HepG2 (cell line): Measurements from ENCODE around the gene PLA2G4B. TPM values are rescaled to one million over a fixed set of nuclear protein-coding genes. Genes with fewer than 3 reads are reported as not detected.

Experiments
- ATAC-seq: fragments of 200-7000 bp; cut with Tn5 transposase; 3 replicates; pipeline ENCODE4 v1.9.1; 2020; ENCODE audit warnings: mild to moderate bottlenecking, moderate library complexity
- BruUV-seq: library from RNA; stranded (reverse); fragments of 400-500 nt; replicated peaks from 2 replicates; lab custom pipeline; 2021; lab: Mats Ljungman, UMichigan
- CTCF ChIA-PET: fragments of 300-600 bp; formaldehyde crosslinking; extraction: SDS; loops from one replicate; lab custom pipeline; 2021; ENCODE audit warnings: low total read pairs, inconsistent platforms, low intra/inter-chr PET ratio; lab: Yijun Ruan, JAX
- POLR2A ChIA-PET: fragments of 350-600 bp; sonication (Branson Sonifier 250); formaldehyde crosslinking; loops from one replicate; lab custom pipeline; 2020; ENCODE audit warnings: antibody characterized with exemption, inconsistent platforms; lab: Yijun Ruan, JAX
- DNase-seq: peaks from one replicate; pipeline ENCODE4 v3.0.0-alpha.2; 2015; ENCODE audit warnings: low spot score
- FAIRE-seq: peaks from 3 replicates; lab custom pipeline; 2011; peaks lifted over from hg19 to GRCh38; lab: Jason Lieb, UNC
- H2AFZ ChIP-seq: one replicate; pipeline ENCODE4 v1.6.1; 2011; ENCODE audit warnings: low read length, inconsistent platforms
- H3K27ac ChIP-seq: fragments of 300-600 bp; 3 replicates; pipeline ENCODE4 v1.8.0; 2011; ENCODE audit warnings: mixed run types, mild to moderate bottlenecking, mixed read lengths, low read length, inconsistent platforms; ENCODE audit not compliant: insufficient read depth; ENCODE audit errors: extremely low read length
- H3K27me3 ChIP-seq, 2 experiments: fragments of 200-600 bp in 1 of 2; 2 replicates in 1 of 2; 3 replicates in 1 of 2; pipeline versions ENCODE4 v1.6.0 to v1.8.0; 2011; ENCODE audit warnings: low read length in 2 of 2, mild to moderate bottlenecking in 2 of 2, moderate library complexity in 2 of 2, inconsistent platforms in 1 of 2; ENCODE audit not compliant: insufficient read depth in 2 of 2, control insufficient read depth in 1 of 2
- H3K36me3 ChIP-seq, 2 experiments: fragments of 200-600 bp in 1 of 2; replicated peaks in 1 of 2; 2 replicates in 1 of 2; 3 replicates in 1 of 2; pipeline versions ENCODE4 v1.5.1 to v1.8.0; 2011; ENCODE audit warnings: low read length in 2 of 2, inconsistent platforms in 1 of 2; ENCODE audit not compliant: insufficient read depth in 2 of 2, control insufficient read depth in 1 of 2
- H3K4me1 ChIP-seq: 2 replicates; pipeline ENCODE4 v1.5.1; 2012; ENCODE audit warnings: low read length, inconsistent platforms; ENCODE audit not compliant: insufficient read depth
- H3K4me2 ChIP-seq: 2 replicates; pipeline ENCODE4 v1.6.0; 2011; ENCODE audit warnings: low read depth, low read length, inconsistent platforms
- H3K4me3 ChIP-seq, 3 experiments: fragments of 200-600 bp in 1 of 3; sonication (generic), shearing (Covaris generic) in 1 of 3; replicated peaks in 1 of 3; 2 replicates each; pipeline ENCODE4 v1.5.1; 2011 to 2016; ENCODE audit warnings: low read length in 3 of 3, inconsistent platforms in 2 of 3, low read depth in 2 of 3, mild to moderate bottlenecking in 2 of 3, control low read depth in 1 of 3, mixed read lengths in 1 of 3; ENCODE audit not compliant: insufficient read depth in 1 of 3
- H3K79me2 ChIP-seq: one replicate; pipeline ENCODE4 v1.6.1; 2011; ENCODE audit warnings: low read length, inconsistent platforms; ENCODE audit not compliant: insufficient read depth
- H3K9ac ChIP-seq: 2 replicates; pipeline ENCODE4 v1.6.0; 2011; ENCODE audit warnings: mild to moderate bottlenecking, low read depth, low read length, inconsistent platforms; ENCODE audit not compliant: insufficient read depth
- H3K9me3 ChIP-seq: 2 replicates; pipeline ENCODE4 v1.5.1; 2012; ENCODE audit warnings: mild to moderate bottlenecking, low read length
- H4K20me1 ChIP-seq: 2 replicates; pipeline ENCODE4 v1.6.0; 2011; ENCODE audit warnings: inconsistent platforms, mild to moderate bottlenecking, low read length, moderate library complexity; ENCODE audit not compliant: insufficient read depth
- ARNT2 ChIP-seq: sonication (generic); formaldehyde crosslinking; IDR thresholded peaks from 2 replicates; pipeline ENCODE4 v1.8.0; 2022; ENCODE audit warnings: mild to moderate bottlenecking, low read depth, missing genetic modification reagents, moderate library complexity
- CEBPB ChIP-seq: IDR thresholded peaks from 2 replicates; pipeline ENCODE4 v1.6.1; 2011; ENCODE audit warnings: low read depth, low read length, improper control_type of control experiment, borderline replicate concordance
- ELF1 ChIP-seq: sonication (generic); formaldehyde crosslinking; IDR thresholded peaks from 2 replicates; pipeline ENCODE4 v1.4.0; 2020; ENCODE audit warnings: missing genetic modification reagents
- ELK4 ChIP-seq: sonication (generic); formaldehyde crosslinking; IDR thresholded peaks from 2 replicates; pipeline ENCODE4 v1.9.0; 2021; ENCODE audit warnings: missing genetic modification reagents, borderline replicate concordance
- ETV6 ChIP-seq: sonication (generic); formaldehyde crosslinking; conservative IDR thresholded peaks from 2 replicates; pipeline ENCODE4 v1.4.0; 2020; ENCODE audit warnings: missing genetic modification reagents
- GATAD1 ChIP-seq: IDR thresholded peaks from 2 replicates; pipeline ENCODE4 v1.6.1; 2016; ENCODE audit warnings: missing genetic modification reagents, missing compliant biosample characterization
- GTF3A ChIP-seq: sonication (generic); formaldehyde crosslinking; conservative IDR thresholded peaks from 2 replicates; pipeline ENCODE4 v1.4.0; 2020; ENCODE audit warnings: mild to moderate bottlenecking, missing genetic modification reagents
- HIVEP1 ChIP-seq: sonication (generic); formaldehyde crosslinking; IDR thresholded peaks from 2 replicates; pipeline ENCODE4 v1.4.0; 2020; ENCODE audit warnings: mild to moderate bottlenecking, missing genetic modification reagents
- MNT ChIP-seq: fragments of 450-650 bp; IDR thresholded peaks from 2 replicates; pipeline ENCODE4 v1.6.1; 2016
- SAP130 ChIP-seq: IDR thresholded peaks from 2 replicates; pipeline ENCODE4 v1.6.1; 2016; ENCODE audit warnings: low read depth
- SMARCE1 ChIP-seq: fragments of 450-650 bp; IDR thresholded peaks from 2 replicates; pipeline ENCODE4 v1.6.1; 2017; ENCODE audit warnings: borderline replicate concordance
- SNAI1 ChIP-seq: sonication (generic); formaldehyde crosslinking; IDR thresholded peaks from 2 replicates; pipeline ENCODE4 v1.5.0; 2020; ENCODE audit warnings: mild to moderate bottlenecking, missing genetic modification reagents, borderline replicate concordance
- ZBTB1 ChIP-seq: sonication (generic); formaldehyde crosslinking; IDR thresholded peaks from 2 replicates; pipeline ENCODE4 v1.4.0; 2020; ENCODE audit warnings: missing genetic modification reagents, borderline replicate concordance
- ZFYVE20 ChIP-seq: sonication (generic); formaldehyde crosslinking; IDR thresholded peaks from 2 replicates; pipeline ENCODE4 v1.8.0; 2023; ENCODE audit warnings: low read depth, mild to moderate bottlenecking, moderate library complexity, missing genetic modification reagents, borderline replicate concordance
- ZKSCAN5 ChIP-seq: sonication (generic); formaldehyde crosslinking; IDR thresholded peaks from 2 replicates; pipeline ENCODE4 v1.5.1; 2020; ENCODE audit warnings: mild to moderate bottlenecking, missing genetic modification reagents
- ZNF121 ChIP-seq: sonication (generic); formaldehyde crosslinking; IDR thresholded peaks from 2 replicates; pipeline ENCODE4 v1.5.0; 2020; ENCODE audit warnings: mild to moderate bottlenecking, missing genetic modification reagents
- ZNF337 ChIP-seq: sonication (generic); formaldehyde crosslinking; IDR thresholded peaks from 2 replicates; pipeline ENCODE4 v1.5.1; 2020; ENCODE audit warnings: missing genetic modification reagents, low read depth, mild to moderate bottlenecking, borderline replicate concordance
- WGBS: methylation state at CpG from one replicate; pipeline ENCODE4 v1.1.6; 2017; ENCODE audit warnings: low lambda C conversion rate; 5-methylcytosine and 5-hydroxymethylcytosine counted together
- in situ Hi-C: cut with HindIII; loops from 2 replicates; pipeline ENCODE4 v1.10.0; 2017; ENCODE audit warnings: low pct_unique_long_range_greater_than_20kb; ENCODE audit not compliant: extremely low pct_ligation_motif_present
- intact Hi-C: fragments of 100-400 bp; cut with micrococcal nuclease; formaldehyde crosslinking; loops from one replicate; pipeline ENCODE4 v1.10.0; 2022; ENCODE audit not compliant: unreplicated experiment
- polyA plus RNA-seq, 8 experiments: library from polyadenylated mRNA; depleted of rRNA in 3 of 8; stranded (reverse) in 7 of 8; unstranded in 1 of 8; fragments of >200 nt; fragmentation: Illumina TruSeq in 4 of 8; extraction: Trizol in 4 of 8; gene quantifications; 2 replicates each; pipeline versions ENCODE4 v1.2.1 to v1.2.3, GENCODE V29; 2011 to 2016; ENCODE audit warnings: low read depth in 4 of 8, missing spikeins in 1 of 8, mixed read lengths in 1 of 8; ENCODE audit not compliant: insufficient read depth in 1 of 8
- total RNA-seq, 5 experiments: library from RNA; depleted of rRNA; stranded (reverse); fragments of >200 nt; fragmentation: Illumina TruSeq; extraction: Trizol; gene quantifications; 2 replicates each; pipeline ENCODE4 v1.2.3, GENCODE V29; 2016; ENCODE audit warnings: low read depth in 1 of 5

Gene PLA2G4B
- total and polyA plus RNA-seq, 2 of the 13 experiments (the other 11 are each of a cell fraction or from before 2014, with no cell fraction given): 5.1 to 8.0 TPM

GRCh38 chr15:41832208-41832607, 6.4 kb upstream of the PLA2G4B start:
- DNase-seq (no peak), ATAC-seq (no peak), FAIRE-seq (no peak)
- Histone ChIP-seq H3K4me3 (no peak overlapping the region), H3K9ac (no peak overlapping the region), H3K9me3 (no peaks in the 10 kb centered on the region), H3K4me2 (no peak overlapping the region), H3K4me1 (peaks cover 18% of the 10 kb centered on the region), H4K20me1 (no peaks in the 10 kb centered on the region), H3K27me3 (no peaks in the 10 kb centered on the region; a peak in 1 of 5 replicates), H3K36me3 (peaks cover 1 to 5% of the 10 kb centered on the region in 2 experiments; a peak in 1 of 5 replicates), H2AFZ (no peak overlapping the region), H3K27ac (no peak overlapping the region), H3K79me2 (no peaks in the 10 kb centered on the region)
- 93% methylated on average over 3 of the region's 10 CpGs for WGBS
- no TSS peak for BruUV-seq
- intact Hi-C loops (no loop called here), in situ Hi-C loops (no loop called here)
- peak; percentile 73 for TF ChIP-seq CEBPB
- no peak for TF ChIP-seq ELF1 (CRISPR knock-in tag)
- no peak for TF ChIP-seq SMARCE1
- no peak for TF ChIP-seq ARNT2 (CRISPR knock-in tag)
- no peak for TF ChIP-seq ZKSCAN5 (CRISPR knock-in tag)
- no peak for TF ChIP-seq ZBTB1
- TF ChIP-seq ZNF121 (CRISPR knock-in tag): 0 out of 2 replicates have a peak, but pooled peaks have one; percentile 11
- TF ChIP-seq GTF3A (CRISPR knock-in tag): no peak
- no peak for TF ChIP-seq SNAI1 (CRISPR knock-in tag)
- CTCF ChIA-PET: no interaction called here
- POLR2A ChIA-PET: no interaction called here

GRCh38 chr15:41832875-41833274, 5.8 kb upstream of the PLA2G4B start:
- Histone ChIP-seq H3K9me3 (no peaks in the 10 kb centered on the region), H3K27me3 (no peaks in the 10 kb centered on the region; a peak in 1 of 5 replicates), H3K79me2 (no peaks in the 10 kb centered on the region), H3K9ac (no peak overlapping the region), H2AFZ (no peak overlapping the region), H4K20me1 (no peaks in the 10 kb centered on the region), H3K27ac (no peak overlapping the region), H3K4me2 (no peak overlapping the region), H3K4me3 (no peak overlapping the region), H3K36me3 (peaks cover 1 to 5% of the 10 kb centered on the region in 2 experiments; a peak in 1 of 5 replicates), H3K4me1 (peaks cover 18% of the 10 kb centered on the region)
- in situ Hi-C loops (no loop called here), intact Hi-C loops (no loop called here)
- ChIA-PET POLR2A (no interaction called here), CTCF (no interaction called here)
- ATAC-seq (no peak), FAIRE-seq (no peak), DNase-seq (no peak)
- no TSS peak for BruUV-seq
- 93% methylated on average over 3 of the region's 3 CpGs for WGBS
- TF ChIP-seq ZFYVE20: no peak
- TF ChIP-seq ZNF337 (CRISPR knock-in tag): no peak
- no peak for TF ChIP-seq GATAD1 (CRISPR knock-in tag)
- no peak for TF ChIP-seq ETV6
- no peak for TF ChIP-seq MNT
- no peak for TF ChIP-seq HIVEP1
- TF ChIP-seq ELK4: no peak
- TF ChIP-seq SAP130: no peak
